Activated CD8-positive, alpha-beta memory T cell treated with anti-CD3 and anti-CD28 coated beads, Interleukin-2, amount 50 U/mL, for 24 hours (primary cell): ENCODE measurements around the gene HMG20A.

Experiments used
- DNase-seq: peaks from one replicate; pipeline ENCODE4 v3.0.0-alpha.2; 2020; ENCODE audit errors: extremely low read depth

Gene HMG20A

GRCh38 chr15:77518458-77518857 is 97.8 kb downstream of the HMG20A start:
- no peak for DNase-seq

DNA sequence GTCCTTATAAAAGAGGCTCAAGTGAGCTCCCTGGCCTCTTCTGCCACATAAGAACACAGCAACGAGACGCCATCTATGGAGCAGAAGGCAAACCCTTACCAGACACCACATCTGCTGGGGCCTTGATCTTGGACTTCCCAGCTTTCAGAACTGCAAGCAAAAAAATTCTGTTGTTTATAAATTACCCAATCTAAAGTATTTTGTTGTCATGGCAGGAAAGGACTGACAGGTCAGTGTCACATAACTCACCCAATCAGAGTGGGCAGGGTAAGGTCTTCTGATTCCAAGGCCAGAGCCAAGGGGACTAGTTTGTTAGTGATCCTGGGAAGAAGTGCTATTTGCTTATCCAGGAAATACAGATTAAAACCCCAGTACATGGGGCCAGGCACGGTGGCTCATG is 98.9 kb downstream of the HMG20A start:
- no peak for DNase-seq

- no peak for DNase-seq
These were observed 100.5 kb downstream of the HMG20A start for GRCh38 chr15:77521206-77521605.

- no peak for DNase-seq
These were observed 104.7 kb downstream of the HMG20A start for GRCh38 chr15:77525400-77525811.

DNA sequence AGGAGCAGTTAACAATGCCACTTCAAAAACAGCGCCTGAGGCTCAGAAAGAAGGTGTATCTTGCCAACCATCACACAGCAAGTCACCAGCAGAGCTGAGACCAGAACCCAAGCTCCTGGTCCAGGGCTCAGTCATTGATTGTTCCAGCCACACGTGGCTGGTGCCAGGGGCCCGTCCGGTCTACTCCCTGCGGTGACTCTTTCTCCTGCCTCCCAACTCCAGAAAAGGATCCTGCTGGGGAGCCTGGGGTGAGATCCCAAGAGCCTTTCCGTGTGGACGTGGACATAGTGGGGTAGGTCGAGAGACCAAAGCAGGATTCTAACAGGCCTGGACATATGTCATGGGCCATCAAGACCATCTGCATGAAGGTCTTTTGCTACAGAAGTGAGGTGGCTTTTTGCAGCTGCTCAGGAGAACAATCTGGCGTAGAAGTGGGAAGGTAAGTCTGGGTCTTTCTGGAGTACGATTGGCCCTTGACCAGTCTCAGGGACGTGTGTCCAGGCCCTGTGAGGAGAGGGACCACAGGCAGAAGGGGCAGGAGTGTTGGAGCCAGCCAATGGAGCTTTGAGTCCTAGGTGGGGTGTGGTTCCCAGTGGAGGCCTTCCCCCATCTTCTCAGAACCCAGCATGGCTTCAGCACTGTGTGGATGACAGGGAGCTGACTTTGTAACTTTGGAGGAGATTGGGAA is 105.4 kb downstream of the HMG20A start:
- no peak for DNase-seq

GRCh38 chr15:77526595-77527163 is 106.0 kb downstream of the HMG20A start:
- DNase-seq = no peak

- DNase-seq = no peak
These were observed 106.6 kb downstream of the HMG20A start for GRCh38 chr15:77527164-77527778.

GRCh38 chr15:77527831-77528231 is 107.1 kb downstream of the HMG20A start:
- no peak for DNase-seq

GRCh38 chr15:77528290-77528967 is 107.7 kb downstream of the HMG20A start:
- no peak for DNase-seq

DNA sequence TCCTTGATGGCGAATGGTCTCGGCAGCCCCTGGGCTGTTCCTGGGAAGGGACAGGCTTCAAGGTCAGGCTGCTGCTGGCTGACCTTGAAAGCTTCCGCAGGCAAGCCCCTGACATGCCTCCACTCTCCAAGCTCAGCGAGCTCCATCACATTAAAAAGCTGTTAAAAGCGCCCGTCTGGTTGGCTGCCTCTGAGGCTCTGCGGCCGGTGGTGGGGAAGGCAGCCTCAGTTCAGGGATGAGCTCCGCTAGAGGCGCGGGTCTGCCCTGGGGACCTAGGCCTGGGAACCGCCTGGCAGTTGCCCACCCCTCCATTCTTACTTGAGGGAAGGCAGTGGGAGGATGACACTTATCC is 108.3 kb downstream of the HMG20A start:
- DNase-seq = no peak

- DNase-seq = no peak
These were observed 108.9 kb downstream of the HMG20A start for GRCh38 chr15:77529394-77530159.

GRCh38 chr15:77530576-77530975 is 109.9 kb downstream of the HMG20A start:
- no peak for DNase-seq

DNA sequence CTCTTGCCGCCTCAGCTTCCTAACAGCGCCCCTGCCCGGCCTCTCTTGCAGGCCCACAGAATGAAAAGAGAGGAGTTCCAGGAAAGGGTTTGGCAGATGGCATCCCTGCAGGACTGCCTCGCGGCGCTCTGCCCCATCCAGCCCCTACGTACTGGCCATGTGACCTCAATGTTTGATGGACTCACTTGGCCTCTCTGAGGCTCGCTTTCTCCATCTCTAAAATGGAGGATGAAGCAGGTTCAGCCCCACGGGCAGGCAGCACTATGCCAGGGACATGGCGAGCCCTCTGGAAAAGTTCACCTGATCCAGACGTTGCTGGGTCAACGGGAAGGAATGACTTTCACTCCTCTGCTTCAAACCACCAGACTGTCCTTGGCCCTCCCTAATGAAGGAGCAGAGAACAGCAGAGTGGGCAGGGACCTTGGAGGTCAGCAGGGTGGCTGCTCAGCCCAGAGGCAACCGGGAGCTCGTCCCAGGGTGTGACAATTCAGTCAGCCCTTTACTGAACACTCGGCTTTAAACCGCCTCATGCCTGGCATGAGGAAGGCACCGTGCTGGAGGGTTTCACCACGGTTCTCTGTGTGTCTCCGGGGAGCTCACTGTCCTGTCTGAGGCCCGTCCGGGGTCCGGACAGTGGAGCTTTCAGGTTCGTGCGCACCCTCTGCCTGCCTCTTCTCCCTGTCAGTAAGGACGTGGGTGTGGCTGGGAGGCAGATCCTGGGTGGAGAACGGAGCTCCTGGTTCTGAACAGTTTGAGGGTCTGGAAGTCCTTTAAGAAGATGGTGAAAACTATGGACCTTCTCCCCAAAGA is 110.7 kb downstream of the HMG20A start:
- no peak for DNase-seq

GRCh38 chr15:77532067-77532710 is 111.5 kb downstream of the HMG20A start:
- no peak for DNase-seq

- no peak for DNase-seq
These were observed 112.2 kb downstream of the HMG20A start for GRCh38 chr15:77532846-77533245.

DNA sequence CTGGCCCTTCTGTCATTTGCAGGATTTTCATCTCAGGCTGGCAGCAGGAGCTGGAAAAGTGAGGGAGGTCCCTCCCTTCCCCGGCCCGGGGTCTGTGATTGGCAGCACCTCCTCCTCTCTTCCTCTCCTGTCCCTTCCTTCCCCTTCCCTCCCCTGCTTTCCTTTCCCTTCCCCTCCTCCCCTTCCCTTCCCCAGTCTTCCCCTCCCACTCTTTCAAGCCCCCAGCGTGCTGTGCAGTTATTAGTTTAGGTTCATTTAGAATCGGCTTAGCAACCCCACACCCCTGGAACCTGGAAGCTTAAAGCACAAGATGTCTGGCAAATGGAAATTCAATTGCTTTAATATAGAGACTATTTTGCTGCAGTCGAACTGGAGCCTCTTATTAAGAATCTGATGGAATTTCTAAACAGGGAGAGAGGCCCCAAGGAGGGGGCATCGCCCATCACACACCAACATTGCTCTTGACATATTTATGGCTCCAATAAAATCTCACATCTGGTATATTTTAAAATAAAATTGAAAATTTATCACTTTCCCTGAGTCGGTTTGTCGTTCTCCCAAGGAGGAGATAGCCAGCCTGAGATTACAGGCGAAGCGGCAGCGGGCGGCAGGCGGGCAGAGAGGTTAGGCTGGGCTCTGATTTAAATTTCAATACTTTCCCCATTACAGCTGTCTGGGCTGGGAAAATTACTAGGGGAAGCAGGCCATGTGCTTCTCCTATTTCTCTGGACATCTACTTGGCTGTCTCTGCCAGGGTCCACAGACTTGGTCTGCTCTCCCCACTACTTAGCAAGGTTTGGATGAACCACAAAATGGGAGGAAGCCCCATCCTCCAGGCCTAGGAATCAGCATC is 113.1 kb downstream of the HMG20A start:
- DNase-seq = no peak
